ENCODE data around the gene POLR1E. TPM values are rescaled to one million over a fixed set of nuclear protein-coding genes. Genes with fewer than 3 reads are reported as not detected.
A peak's percentile ranks its signal among the peaks of the same experiment; 100 is the strongest.

Gene POLR1E
- total and polyA plus RNA-seq, 4 donors, result 4.9 to 25.5 (median 14.4) TPM

DNA sequence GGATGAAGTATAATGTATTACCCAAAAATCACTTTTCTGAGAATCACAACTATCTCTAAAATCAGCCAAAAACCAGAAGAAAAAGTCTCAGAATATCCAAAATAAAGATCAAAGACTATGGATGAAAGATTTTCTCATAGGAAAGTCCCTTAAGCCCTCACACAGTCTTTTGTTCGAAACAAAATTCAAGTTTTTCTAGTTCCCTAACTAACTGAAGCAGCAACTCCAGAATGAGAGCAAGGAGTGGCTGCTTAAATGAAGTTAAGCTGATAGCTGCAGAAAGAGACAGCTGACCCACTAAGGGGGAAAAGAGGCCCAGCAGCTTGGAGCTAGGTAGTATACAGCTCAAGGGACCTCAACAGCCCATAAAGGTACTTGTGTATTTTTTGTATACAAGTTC lies 28.9 kb upstream of the POLR1E start:
- Histone ChIP-seq H3K4me3 (ENCODE audit: low read depth in 1 of 3, low read length in 3 of 3) (no peak overlapping the region), H3K4me1 (ENCODE audit: control insufficient read depth in 4 of 4, insufficient read depth in 4 of 4, low read length in 3 of 4) (peaks cover 11 to 38% (median 37%) of the 10 kb centered on the region in 4 donors), H3K27me3 (ENCODE audit: control insufficient read depth in 4 of 4, insufficient read depth in 4 of 4, low read length in 3 of 4) (no peaks in the 10 kb centered on the region), H3K36me3 (ENCODE audit: control insufficient read depth in 4 of 4, insufficient read depth in 3 of 4, low read depth in 1 of 4, low read length in 3 of 4) (no peaks in the 10 kb centered on the region), H3K27ac (ENCODE audit: low read depth in 1 of 2, low read length in 2 of 2) (no peak overlapping the region), H3K9ac (ENCODE audit: low read depth in 1 of 2, low read length in 2 of 2) (no peak overlapping the region), H3K9me3 (ENCODE audit: control insufficient read depth in 4 of 4, low read length in 3 of 4) (no peaks in the 10 kb centered on the region)
- no peak for TF ChIP-seq JUND (IDR thresholded peaks at IDR 0.05)
- TF ChIP-seq HNF4G (IDR thresholded peaks at IDR 0.05), result no peak
- TF ChIP-seq RXRA (IDR thresholded peaks at IDR 0.05), result no peak
- TF ChIP-seq RAD21 (IDR thresholded peaks at IDR 0.05), result no peak
- no peak for TF ChIP-seq HNF4A (conservative IDR thresholded peaks at IDR 0.05)
- TF ChIP-seq, protein P1, sequence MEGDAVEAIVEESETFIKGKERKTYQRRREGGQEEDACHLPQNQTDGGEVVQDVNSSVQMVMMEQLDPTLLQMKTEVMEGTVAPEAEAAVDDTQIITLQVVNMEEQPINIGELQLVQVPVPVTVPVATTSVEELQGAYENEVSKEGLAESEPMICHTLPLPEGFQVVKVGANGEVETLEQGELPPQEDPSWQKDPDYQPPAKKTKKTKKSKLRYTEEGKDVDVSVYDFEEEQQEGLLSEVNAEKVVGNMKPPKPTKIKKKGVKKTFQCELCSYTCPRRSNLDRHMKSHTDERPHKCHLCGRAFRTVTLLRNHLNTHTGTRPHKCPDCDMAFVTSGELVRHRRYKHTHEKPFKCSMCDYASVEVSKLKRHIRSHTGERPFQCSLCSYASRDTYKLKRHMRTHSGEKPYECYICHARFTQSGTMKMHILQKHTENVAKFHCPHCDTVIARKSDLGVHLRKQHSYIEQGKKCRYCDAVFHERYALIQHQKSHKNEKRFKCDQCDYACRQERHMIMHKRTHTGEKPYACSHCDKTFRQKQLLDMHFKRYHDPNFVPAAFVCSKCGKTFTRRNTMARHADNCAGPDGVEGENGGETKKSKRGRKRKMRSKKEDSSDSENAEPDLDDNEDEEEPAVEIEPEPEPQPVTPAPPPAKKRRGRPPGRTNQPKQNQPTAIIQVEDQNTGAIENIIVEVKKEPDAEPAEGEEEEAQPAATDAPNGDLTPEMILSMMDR (IDR thresholded peaks at IDR 0.05; ENCODE audit: low read depth, low read length, missing input control), result no peak
- no peak for TF ChIP-seq EGR1 (IDR thresholded peaks at IDR 0.05; ENCODE audit: low read depth in 2 of 2)
- TF ChIP-seq TAF1 (conservative IDR thresholded peaks at IDR 0.05), result no peak
- TF ChIP-seq, protein P2, sequence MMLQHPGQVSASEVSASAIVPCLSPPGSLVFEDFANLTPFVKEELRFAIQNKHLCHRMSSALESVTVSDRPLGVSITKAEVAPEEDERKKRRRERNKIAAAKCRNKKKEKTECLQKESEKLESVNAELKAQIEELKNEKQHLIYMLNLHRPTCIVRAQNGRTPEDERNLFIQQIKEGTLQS (IDR thresholded peaks at IDR 0.05), result no peak
- TF ChIP-seq NR2F2 (IDR thresholded peaks at IDR 0.05), result no peak
- TF ChIP-seq YY1 (IDR thresholded peaks at IDR 0.05), result no peak
- TF ChIP-seq FOXA1 (IDR thresholded peaks at IDR 0.05), result no peak
- no peak for TF ChIP-seq GABPA (IDR thresholded peaks at IDR 0.05 in 1 of 2, conservative IDR thresholded peaks at IDR 0.05 in 1 of 2)
- TF ChIP-seq FOXA2 (IDR thresholded peaks at IDR 0.05), result no peak
- TF ChIP-seq, protein P3, sequence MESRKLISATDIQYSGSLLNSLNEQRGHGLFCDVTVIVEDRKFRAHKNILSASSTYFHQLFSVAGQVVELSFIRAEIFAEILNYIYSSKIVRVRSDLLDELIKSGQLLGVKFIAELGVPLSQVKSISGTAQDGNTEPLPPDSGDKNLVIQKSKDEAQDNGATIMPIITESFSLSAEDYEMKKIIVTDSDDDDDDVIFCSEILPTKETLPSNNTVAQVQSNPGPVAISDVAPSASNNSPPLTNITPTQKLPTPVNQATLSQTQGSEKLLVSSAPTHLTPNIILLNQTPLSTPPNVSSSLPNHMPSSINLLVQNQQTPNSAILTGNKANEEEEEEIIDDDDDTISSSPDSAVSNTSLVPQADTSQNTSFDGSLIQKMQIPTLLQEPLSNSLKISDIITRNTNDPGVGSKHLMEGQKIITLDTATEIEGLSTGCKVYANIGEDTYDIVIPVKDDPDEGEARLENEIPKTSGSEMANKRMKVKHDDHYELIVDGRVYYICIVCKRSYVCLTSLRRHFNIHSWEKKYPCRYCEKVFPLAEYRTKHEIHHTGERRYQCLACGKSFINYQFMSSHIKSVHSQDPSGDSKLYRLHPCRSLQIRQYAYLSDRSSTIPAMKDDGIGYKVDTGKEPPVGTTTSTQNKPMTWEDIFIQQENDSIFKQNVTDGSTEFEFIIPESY (IDR thresholded peaks at IDR 0.05), result no peak
- TF ChIP-seq, protein P4, sequence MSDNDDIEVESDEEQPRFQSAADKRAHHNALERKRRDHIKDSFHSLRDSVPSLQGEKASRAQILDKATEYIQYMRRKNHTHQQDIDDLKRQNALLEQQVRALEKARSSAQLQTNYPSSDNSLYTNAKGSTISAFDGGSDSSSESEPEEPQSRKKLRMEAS (IDR thresholded peaks at IDR 0.05), result no peak
- no peak for TF ChIP-seq SP1 (IDR thresholded peaks at IDR 0.05)
- DNase-seq (ENCODE audit: low spot score), result no peak
- WGBS, result 91% methylated on average over 1 of the region's 1 CpG

DNA sequence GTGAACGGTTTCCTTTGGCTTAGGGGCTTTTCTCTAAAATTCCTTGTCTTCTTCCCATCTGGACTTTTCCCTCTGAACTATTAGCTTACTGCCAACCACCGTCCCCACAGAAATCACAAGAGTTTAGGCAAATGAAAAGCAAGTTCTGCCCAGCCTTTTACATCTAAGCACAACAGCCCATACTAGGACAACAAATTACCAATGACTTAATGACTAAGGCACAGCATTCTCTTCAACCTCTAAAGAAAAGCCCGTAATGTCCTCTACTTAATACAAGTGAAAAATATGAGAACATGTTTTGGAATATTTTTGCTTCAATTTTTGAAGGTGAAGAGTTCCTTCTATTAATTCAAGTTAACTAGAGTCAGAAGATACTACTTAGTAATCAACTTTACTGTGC lies 21.7 kb upstream of the POLR1E start:
- Histone ChIP-seq H3K27ac (ENCODE audit: low read depth in 1 of 2, low read length in 2 of 2) (peak overlapping the region; percentile 87 to 97), H3K4me3 (ENCODE audit: low read depth in 1 of 3, low read length in 3 of 3) (peak overlapping the region in 2 of 3 donors; percentile 64 to 92), H3K9me3 (ENCODE audit: control insufficient read depth in 4 of 4, low read length in 3 of 4) (no peaks in the 10 kb centered on the region), H3K36me3 (ENCODE audit: control insufficient read depth in 4 of 4, insufficient read depth in 3 of 4, low read depth in 1 of 4, low read length in 3 of 4) (no peaks in the 10 kb centered on the region), H3K27me3 (ENCODE audit: control insufficient read depth in 4 of 4, insufficient read depth in 4 of 4, low read length in 3 of 4) (no peaks in the 10 kb centered on the region), H3K4me1 (ENCODE audit: control insufficient read depth in 4 of 4, insufficient read depth in 4 of 4, low read length in 3 of 4) (peaks cover 17 to 36% (median 23%) of the 10 kb centered on the region in 4 donors), H3K9ac (ENCODE audit: low read depth in 1 of 2, low read length in 2 of 2) (peak overlapping the region; percentile 89 to 93)
- no peak for DNase-seq (ENCODE audit: low spot score)
- 27% methylated on average over 3 of the region's 3 CpGs for WGBS
- TF ChIP-seq, protein P4 (IDR thresholded peaks at IDR 0.05), result no peak
